ENCODE data around the gene CYB5D1.

The CYB5D1 gene

DNA sequence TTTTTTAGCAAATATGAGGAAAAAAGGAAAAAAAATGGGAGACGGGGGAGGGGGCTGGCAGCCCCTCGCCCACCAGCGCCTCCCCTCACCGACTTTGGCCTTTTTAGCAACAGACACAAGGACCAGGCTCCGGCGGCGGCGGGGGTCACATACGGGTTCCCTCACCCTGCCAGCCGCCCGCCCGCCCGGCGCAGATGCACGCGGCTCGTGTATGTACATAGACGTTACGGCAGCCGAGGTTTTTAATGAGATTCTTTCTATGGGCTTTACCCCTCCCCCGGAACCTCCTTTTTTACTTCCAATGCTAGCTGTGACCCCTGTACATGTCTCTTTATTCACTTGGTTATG lies 4.1 kb upstream of the CYB5D1 start:
- no peak overlapping the region for H3K9ac ChIP-seq (ENCODE audit: low read depth, low read length)
- DNase-seq (no peak), ATAC-seq (ENCODE audit: insufficient read depth, low read depth) (no peak)
- peaks cover 9% of the 10 kb centered on the region; the same call in 1 of the 2 replicates for H4K20me1 ChIP-seq (ENCODE audit: insufficient read depth, low read length)
- no peaks in the 10 kb centered on the region for H3K27me3 ChIP-seq (ENCODE audit: insufficient read depth, low read length, poor library complexity)
- no peaks in the 10 kb centered on the region for H3K9me3 ChIP-seq (ENCODE audit: insufficient read depth, low read length, severe bottlenecking)
- no peak overlapping the region for H2AFZ ChIP-seq (ENCODE audit: low read depth, low read length)
- peaks cover 26% of the 10 kb centered on the region for H3K79me2 ChIP-seq (ENCODE audit: insufficient read depth, low read length)
- H3K36me3 ChIP-seq (ENCODE audit: insufficient read depth, low read length) = peaks cover 36% of the 10 kb centered on the region; the same call in 1 of the 2 replicates
- no peak overlapping the region for H3K4me3 ChIP-seq (ENCODE audit: low read depth in 1 of 2, low read length in 2 of 2)
- H3K27ac ChIP-seq (ENCODE audit: low read length) = no peak overlapping the region
- TF ChIP-seq CTCF (IDR thresholded peaks at IDR 0.05; ENCODE audit: borderline replicate concordance, extremely low read depth, low read length, poor library complexity, severe bottlenecking) = no peak
- no peak for TF ChIP-seq EZH2 (IDR thresholded peaks at IDR 0.05; ENCODE audit: borderline replicate concordance, low read depth, low read length, severe bottlenecking)
- no peak overlapping the region for H3K4me2 ChIP-seq (ENCODE audit: insufficient read depth, low read length)
- peaks cover 42% of the 10 kb centered on the region for H3K4me1 ChIP-seq (ENCODE audit: insufficient read depth, low read length)

DNA sequence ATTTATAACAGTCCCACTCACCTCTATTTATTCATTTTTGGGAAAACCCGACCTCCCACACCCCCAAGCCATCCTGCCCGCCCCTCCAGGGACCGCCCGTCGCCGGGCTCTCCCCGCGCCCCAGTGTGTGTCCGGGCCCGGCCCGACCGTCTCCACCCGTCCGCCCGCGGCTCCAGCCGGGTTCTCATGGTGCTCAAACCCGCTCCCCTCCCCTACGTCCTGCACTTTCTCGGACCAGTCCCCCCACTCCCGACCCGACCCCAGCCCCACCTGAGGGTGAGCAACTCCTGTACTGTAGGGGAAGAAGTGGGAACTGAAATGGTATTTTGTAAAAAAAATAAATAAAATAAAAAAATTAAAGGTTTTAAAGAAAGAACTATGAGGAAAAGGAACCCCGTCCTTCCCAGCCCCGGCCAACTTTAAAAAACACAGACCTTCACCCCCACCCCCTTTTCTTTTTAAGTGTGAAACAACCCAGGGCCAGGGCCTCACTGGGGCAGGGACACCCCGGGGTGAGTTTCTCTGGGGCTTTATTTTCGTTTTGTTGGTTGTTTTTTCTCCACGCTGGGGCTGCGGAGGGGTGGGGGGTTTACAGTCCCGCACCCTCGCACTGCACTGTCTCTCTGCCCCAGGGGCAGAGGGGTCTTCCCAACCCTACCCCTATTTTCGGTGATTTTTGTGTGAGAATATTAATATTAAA lies 3.6 kb upstream of the CYB5D1 start:
- DNase-seq (no peak), ATAC-seq (ENCODE audit: insufficient read depth, low read depth) (no peak)
- H3K79me2 ChIP-seq (ENCODE audit: insufficient read depth, low read length) = peaks cover 32% of the 10 kb centered on the region
- H3K9me3 ChIP-seq (ENCODE audit: insufficient read depth, low read length, severe bottlenecking) = no peaks in the 10 kb centered on the region
- H3K27ac ChIP-seq (ENCODE audit: low read length) = no peak overlapping the region
- H3K27me3 ChIP-seq (ENCODE audit: insufficient read depth, low read length, poor library complexity) = no peaks in the 10 kb centered on the region
- H4K20me1 ChIP-seq (ENCODE audit: insufficient read depth, low read length) = peaks cover 9% of the 10 kb centered on the region; the same call in 1 of the 2 replicates
- H3K4me2 ChIP-seq (ENCODE audit: insufficient read depth, low read length) = no peak overlapping the region
- peaks cover 38% of the 10 kb centered on the region for H3K36me3 ChIP-seq (ENCODE audit: insufficient read depth, low read length)
- no peak overlapping the region for H2AFZ ChIP-seq (ENCODE audit: low read depth, low read length)
- H3K4me1 ChIP-seq (ENCODE audit: insufficient read depth, low read length) = peaks cover 47% of the 10 kb centered on the region
- no peak overlapping the region for H3K9ac ChIP-seq (ENCODE audit: low read depth, low read length)
- H3K4me3 ChIP-seq (ENCODE audit: low read depth in 1 of 2, low read length in 2 of 2) = no peak overlapping the region
- no peak for TF ChIP-seq CTCF (IDR thresholded peaks at IDR 0.05; ENCODE audit: borderline replicate concordance, extremely low read depth, low read length, poor library complexity, severe bottlenecking)
- TF ChIP-seq EZH2 (IDR thresholded peaks at IDR 0.05; ENCODE audit: borderline replicate concordance, low read depth, low read length, severe bottlenecking) = no peak

- peaks cover 53% of the 10 kb centered on the region for H3K4me1 ChIP-seq (ENCODE audit: insufficient read depth, low read length)
- peaks cover 40% of the 10 kb centered on the region for H3K36me3 ChIP-seq (ENCODE audit: insufficient read depth, low read length)
- H3K4me3 ChIP-seq (ENCODE audit: low read depth in 1 of 2, low read length in 2 of 2) = peak within 1 kb of the TSS in 1 of 2 experiments; percentile 73; a peak in 2 of 4 replicates
- H3K9ac ChIP-seq (ENCODE audit: low read depth, low read length) = peak within 1 kb of the TSS; percentile 79
- no peaks in the 10 kb centered on the region for H3K9me3 ChIP-seq (ENCODE audit: insufficient read depth, low read length, severe bottlenecking)
- no peak for DNase-seq
- H4K20me1 ChIP-seq (ENCODE audit: insufficient read depth, low read length) = peaks cover 3% of the 10 kb centered on the region; the same call in 1 of the 2 replicates
- TF ChIP-seq CTCF (IDR thresholded peaks at IDR 0.05; ENCODE audit: borderline replicate concordance, extremely low read depth, low read length, poor library complexity, severe bottlenecking) (no peak), EZH2 (IDR thresholded peaks at IDR 0.05; ENCODE audit: borderline replicate concordance, low read depth, low read length, severe bottlenecking) (no peak)
- peaks cover 35% of the 10 kb centered on the region for H3K79me2 ChIP-seq (ENCODE audit: insufficient read depth, low read length)
- peak within 1 kb of the TSS; percentile 100 for H3K4me2 ChIP-seq (ENCODE audit: insufficient read depth, low read length)
- no peaks in the 10 kb centered on the region for H3K27me3 ChIP-seq (ENCODE audit: insufficient read depth, low read length, poor library complexity)
- ATAC-seq (ENCODE audit: insufficient read depth, low read depth) = no peak
- no peak within 1 kb of the TSS for H2AFZ ChIP-seq (ENCODE audit: low read depth, low read length)
- no peak within 1 kb of the TSS for H3K27ac ChIP-seq (ENCODE audit: low read length)
Measured at GRCh38 chr17:7854851-7855659, 2.7 kb upstream of the CYB5D1 start, which contains the start of gene TMEM88. TMEM88 (plus strand) TSS chr17:7855066; CDS start chr17:7855075, 9 bp downstream.

All from DND-41 (cell line).